K562 (cell line): ENCODE data around the gene GGA2. TPM values are rescaled to one million over a fixed set of nuclear protein-coding genes. Genes with fewer than 3 reads are reported as not detected.

Source experiments
- ATAC-seq: fragments of 200-7000 bp; cut with Tn5 transposase; 3 replicates; pipeline ENCODE4 v1.9.1; 2020; ENCODE audit warnings: moderate library complexity
- BruUV-seq: library from RNA; stranded (reverse); fragments of 400-500 nt; replicated peaks from 2 replicates; lab custom pipeline; 2021; lab: Mats Ljungman, UMichigan
- CTCF ChIA-PET: fragments of 300-600 bp; formaldehyde crosslinking; extraction: SDS; loops from one replicate; lab custom pipeline; 2021; ENCODE audit warnings: low intra/inter-chr PET ratio; lab: Yijun Ruan, JAX
- POLR2A ChIA-PET: fragments of 300-600, 350-650 bp; sonication (Branson Sonifier 250); formaldehyde crosslinking; extraction: SDS; loops from one replicate; lab custom pipeline; 2021; ENCODE audit warnings: antibody characterized with exemption, inconsistent platforms; lab: Yijun Ruan, JAX
- DNase-seq, 4 experiments: peaks; one replicate each; pipeline versions ENCODE4 v3.0.0 to v3.0.0-alpha.2; 2011 to 2018; ENCODE audit warnings: low spot score in 3 of 4, mixed read lengths in 3 of 4; ENCODE audit errors: extremely low read depth in 1 of 4
- FAIRE-seq: peaks from 2 replicates; lab custom pipeline; 2011; peaks lifted over from hg19 to GRCh38; lab: Jason Lieb, UNC
- H2AFZ ChIP-seq: 2 replicates; pipeline ENCODE4 v1.6.0; 2011; ENCODE audit warnings: low read depth, low read length, control low read depth, inconsistent platforms
- H3K27ac ChIP-seq: fragments of 200-600 bp; 3 replicates; pipeline ENCODE4 v1.8.0; 2011; ENCODE audit warnings: low read depth, mild to moderate bottlenecking, control low read depth, inconsistent platforms, low read length, moderate library complexity, mixed read lengths; ENCODE audit errors: extremely low read depth
- H3K27me3 ChIP-seq, 2 experiments: fragments of 300-600 bp in 1 of 2; 2 replicates in 1 of 2; 3 replicates in 1 of 2; pipeline versions ENCODE4 v1.6.0 to v1.8.0; 2011; ENCODE audit warnings: inconsistent platforms in 2 of 2, low read length in 2 of 2, mild to moderate bottlenecking in 1 of 2, mixed read lengths in 1 of 2, moderate library complexity in 1 of 2; ENCODE audit not compliant: control insufficient read depth in 2 of 2, insufficient read depth in 2 of 2
- H3K36me3 ChIP-seq: fragments of 300-600 bp; 3 replicates; pipeline ENCODE4 v1.8.0; 2011; ENCODE audit warnings: mild to moderate bottlenecking, low read length, inconsistent platforms; ENCODE audit not compliant: control insufficient read depth, insufficient read depth
- H3K4me1 ChIP-seq, 2 experiments: fragments of 200-600 bp in 1 of 2; replicated peaks in 1 of 2; 2 replicates in 1 of 2; 3 replicates in 1 of 2; pipeline versions ENCODE4 v1.5.1 to v1.8.0; 2011; ENCODE audit warnings: inconsistent platforms in 2 of 2, low read length in 2 of 2, mild to moderate bottlenecking in 1 of 2, mixed read lengths in 1 of 2, moderate library complexity in 1 of 2; ENCODE audit not compliant: control insufficient read depth in 2 of 2, insufficient read depth in 2 of 2
- H3K4me2 ChIP-seq: 2 replicates; pipeline ENCODE4 v1.6.1; 2011; ENCODE audit warnings: low read length, control low read depth, inconsistent platforms, mixed read lengths; ENCODE audit not compliant: insufficient read depth
- H3K4me3 ChIP-seq: fragments of 200-600 bp; sonication (generic), shearing (Covaris generic); 2 replicates; pipeline ENCODE4 v1.5.1; 2016; ENCODE audit warnings: control low read depth, inconsistent platforms
- H3K79me2 ChIP-seq: fragments of 200-600 bp; 3 replicates; pipeline ENCODE4 v1.8.0; 2011; ENCODE audit warnings: low read length, inconsistent platforms; ENCODE audit not compliant: control insufficient read depth, insufficient read depth
- H3K9ac ChIP-seq, 2 experiments: 2 replicates each; pipeline versions ENCODE4 v1.6.0 to v1.6.1; 2011; ENCODE audit warnings: low read depth in 2 of 2, low read length in 2 of 2, control low read depth in 1 of 2, inconsistent platforms in 1 of 2, mild to moderate bottlenecking in 1 of 2, mixed read lengths in 1 of 2; ENCODE audit not compliant: insufficient read depth in 1 of 2
- H3K9me1 ChIP-seq: one replicate; pipeline ENCODE4 v1.6.0; 2011; ENCODE audit warnings: inconsistent platforms, mild to moderate bottlenecking, low read length, moderate library complexity; ENCODE audit not compliant: control insufficient read depth, insufficient read depth
- H3K9me3 ChIP-seq: replicated peaks from 2 replicates; pipeline ENCODE4 v1.5.1; 2011; ENCODE audit warnings: low read depth, low read length, inconsistent platforms; ENCODE audit not compliant: control insufficient read depth, insufficient read depth
- H4K20me1 ChIP-seq: replicated peaks from 2 replicates; pipeline ENCODE4 v1.6.1; 2011; ENCODE audit warnings: low read length, inconsistent platforms, mixed read lengths; ENCODE audit not compliant: control insufficient read depth, insufficient read depth
- HNRNPLL ChIP-seq: fragments of 200-400 bp; formaldehyde crosslinking; IDR thresholded peaks from 2 replicates; pipeline ENCODE4 v1.6.1; 2017; ENCODE audit warnings: low read length, low read depth, mild to moderate bottlenecking; ENCODE audit not compliant: poor library complexity, severe bottlenecking
- NR1H2 ChIP-seq: sonication (generic); formaldehyde crosslinking; IDR thresholded peaks from 2 replicates; pipeline ENCODE4 v1.4.0; 2020; ENCODE audit warnings: mild to moderate bottlenecking, missing genetic modification reagents
- PRMT5 ChIP-seq: sonication (generic); formaldehyde crosslinking; IDR thresholded peaks from 2 replicates; pipeline ENCODE4 v1.5.0; 2020; ENCODE audit warnings: missing genetic modification reagents
- WGBS: fragments of 100-300 bp; shearing (Covaris generic); methylation state at CpG from one replicate; pipeline ENCODE4 v1.1.6; 2016; ENCODE audit warnings: low coverage, mixed read lengths; ENCODE audit not compliant: insufficient coverage; ENCODE audit errors: missing lambda C conversion rate; 5-methylcytosine and 5-hydroxymethylcytosine counted together
- in situ Hi-C: fragments of 300-500 bp; cut with MboI; formaldehyde crosslinking; loops from 4 replicates; pipeline ENCODE4 v1.15.0; 2018; ENCODE audit warnings: inconsistent platforms, mixed read lengths
- intact Hi-C: fragments of 100-400 bp; cut with micrococcal nuclease; formaldehyde crosslinking; loops from 2 replicates; pipeline ENCODE4 v1.14.2; 2022
- polyA plus RNA-seq, 8 experiments: library from polyadenylated mRNA; depleted of rRNA in 4 of 8; stranded (reverse) in 5 of 8; unstranded in 3 of 8; fragments of >200 nt; fragmentation: Nextera tagmentation in 2 of 8; fragmentation: Illumina TruSeq in 1 of 8; extraction: Ambion mirVana in 2 of 8; extraction: Trizol in 1 of 8; gene quantifications; 2 replicates each; pipeline versions ENCODE4 v1.2.1 to v1.2.3, GENCODE V29; 2011 to 2014; ENCODE audit warnings: inconsistent platforms in 1 of 8, missing spikeins in 1 of 8
- total RNA-seq, 7 experiments: library from RNA; depleted of rRNA in 6 of 7; stranded (reverse); fragments of >200 nt in 6 of 7; fragmentation: Illumina TruSeq in 2 of 7; extraction: Trizol in 2 of 7; gene quantifications; 2 replicates each; pipeline versions ENCODE4 v1.2.1 to v1.2.3, GENCODE V29; 2011 to 2021; ENCODE audit warnings: low replicate concordance in 1 of 7
- TF ChIP-seq, protein P1 (sequence below): fragments of 200-600 bp; sonication (generic); IDR thresholded peaks from one replicate; pipeline ENCODE4 v1.6.1; 2012; ENCODE audit warnings: mild to moderate bottlenecking, low read depth, low read length, inconsistent platforms

Gene GGA2
- total and polyA plus RNA-seq, 9 of the 15 experiments (the other 6 are each of a cell fraction or from before 2014, with no cell fraction given), result 11.9 to 133 (median 66.3) TPM

DNA sequence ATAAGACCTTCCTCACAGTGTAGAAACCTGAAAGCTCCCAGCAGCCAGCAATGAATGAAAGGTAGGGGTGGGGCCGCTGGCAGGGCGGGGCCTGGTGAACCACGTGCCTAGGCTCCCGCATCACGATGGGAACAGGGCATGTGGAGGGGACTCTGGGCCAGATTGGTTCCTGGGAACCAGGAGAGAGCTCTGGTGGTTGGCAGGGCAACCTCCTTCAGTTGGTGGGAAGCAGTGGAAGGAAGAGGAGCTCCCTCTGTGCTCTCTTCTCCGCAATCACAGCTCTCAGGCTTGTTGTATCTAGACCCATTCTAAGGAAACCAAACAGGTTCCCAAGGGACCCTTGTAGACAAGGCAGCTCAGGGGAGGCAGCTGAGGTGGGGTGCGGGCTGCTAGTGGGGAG lies 10.5 kb downstream of the GGA2 start:
- Histone ChIP-seq H3K79me2 (peaks cover 88% of the 10 kb centered on the region), H4K20me1 (peaks cover 48% of the 10 kb centered on the region), H3K4me3 (no peak overlapping the region), H3K27ac (no peak overlapping the region), H3K9me1 (peaks cover 4% of the 10 kb centered on the region), H3K4me1 (peaks cover 20 to 44% of the 10 kb centered on the region in 2 experiments; a peak in 4 of 5 replicates), H3K27me3 (no peaks in the 10 kb centered on the region), H2AFZ (no peak overlapping the region), H3K9me3 (no peaks in the 10 kb centered on the region), H3K36me3 (peaks cover 58% of the 10 kb centered on the region), H3K9ac (peak overlapping the region in 1 of 2 experiments; percentile 53; a peak in 2 of 4 replicates), H3K4me2 (no peak overlapping the region)
- in situ Hi-C loops, result no loop called here
- POLR2A ChIA-PET, result interaction anchor here (0.9 to 2.1 kb wide), 5 partner anchors 8 to 47 kb away, joined by 3 to 11 read pairs (median 3); partner anchors contain the start of genes COG7 and GGA2
- no peak for FAIRE-seq
- DNase-seq, result no peak
- 65% methylated on average over 5 of the region's 7 CpGs for WGBS
- intact Hi-C loops, result no loop called here
- no TSS peak for BruUV-seq
- ATAC-seq, result peak; percentile 33; the same call in 2 of the 3 replicates
- CTCF ChIA-PET, result no interaction called here
- no peak for TF ChIP-seq PRMT5 (CRISPR knock-in tag)
- TF ChIP-seq NR1H2 (CRISPR knock-in tag), result no peak
- TF ChIP-seq, protein P1, sequence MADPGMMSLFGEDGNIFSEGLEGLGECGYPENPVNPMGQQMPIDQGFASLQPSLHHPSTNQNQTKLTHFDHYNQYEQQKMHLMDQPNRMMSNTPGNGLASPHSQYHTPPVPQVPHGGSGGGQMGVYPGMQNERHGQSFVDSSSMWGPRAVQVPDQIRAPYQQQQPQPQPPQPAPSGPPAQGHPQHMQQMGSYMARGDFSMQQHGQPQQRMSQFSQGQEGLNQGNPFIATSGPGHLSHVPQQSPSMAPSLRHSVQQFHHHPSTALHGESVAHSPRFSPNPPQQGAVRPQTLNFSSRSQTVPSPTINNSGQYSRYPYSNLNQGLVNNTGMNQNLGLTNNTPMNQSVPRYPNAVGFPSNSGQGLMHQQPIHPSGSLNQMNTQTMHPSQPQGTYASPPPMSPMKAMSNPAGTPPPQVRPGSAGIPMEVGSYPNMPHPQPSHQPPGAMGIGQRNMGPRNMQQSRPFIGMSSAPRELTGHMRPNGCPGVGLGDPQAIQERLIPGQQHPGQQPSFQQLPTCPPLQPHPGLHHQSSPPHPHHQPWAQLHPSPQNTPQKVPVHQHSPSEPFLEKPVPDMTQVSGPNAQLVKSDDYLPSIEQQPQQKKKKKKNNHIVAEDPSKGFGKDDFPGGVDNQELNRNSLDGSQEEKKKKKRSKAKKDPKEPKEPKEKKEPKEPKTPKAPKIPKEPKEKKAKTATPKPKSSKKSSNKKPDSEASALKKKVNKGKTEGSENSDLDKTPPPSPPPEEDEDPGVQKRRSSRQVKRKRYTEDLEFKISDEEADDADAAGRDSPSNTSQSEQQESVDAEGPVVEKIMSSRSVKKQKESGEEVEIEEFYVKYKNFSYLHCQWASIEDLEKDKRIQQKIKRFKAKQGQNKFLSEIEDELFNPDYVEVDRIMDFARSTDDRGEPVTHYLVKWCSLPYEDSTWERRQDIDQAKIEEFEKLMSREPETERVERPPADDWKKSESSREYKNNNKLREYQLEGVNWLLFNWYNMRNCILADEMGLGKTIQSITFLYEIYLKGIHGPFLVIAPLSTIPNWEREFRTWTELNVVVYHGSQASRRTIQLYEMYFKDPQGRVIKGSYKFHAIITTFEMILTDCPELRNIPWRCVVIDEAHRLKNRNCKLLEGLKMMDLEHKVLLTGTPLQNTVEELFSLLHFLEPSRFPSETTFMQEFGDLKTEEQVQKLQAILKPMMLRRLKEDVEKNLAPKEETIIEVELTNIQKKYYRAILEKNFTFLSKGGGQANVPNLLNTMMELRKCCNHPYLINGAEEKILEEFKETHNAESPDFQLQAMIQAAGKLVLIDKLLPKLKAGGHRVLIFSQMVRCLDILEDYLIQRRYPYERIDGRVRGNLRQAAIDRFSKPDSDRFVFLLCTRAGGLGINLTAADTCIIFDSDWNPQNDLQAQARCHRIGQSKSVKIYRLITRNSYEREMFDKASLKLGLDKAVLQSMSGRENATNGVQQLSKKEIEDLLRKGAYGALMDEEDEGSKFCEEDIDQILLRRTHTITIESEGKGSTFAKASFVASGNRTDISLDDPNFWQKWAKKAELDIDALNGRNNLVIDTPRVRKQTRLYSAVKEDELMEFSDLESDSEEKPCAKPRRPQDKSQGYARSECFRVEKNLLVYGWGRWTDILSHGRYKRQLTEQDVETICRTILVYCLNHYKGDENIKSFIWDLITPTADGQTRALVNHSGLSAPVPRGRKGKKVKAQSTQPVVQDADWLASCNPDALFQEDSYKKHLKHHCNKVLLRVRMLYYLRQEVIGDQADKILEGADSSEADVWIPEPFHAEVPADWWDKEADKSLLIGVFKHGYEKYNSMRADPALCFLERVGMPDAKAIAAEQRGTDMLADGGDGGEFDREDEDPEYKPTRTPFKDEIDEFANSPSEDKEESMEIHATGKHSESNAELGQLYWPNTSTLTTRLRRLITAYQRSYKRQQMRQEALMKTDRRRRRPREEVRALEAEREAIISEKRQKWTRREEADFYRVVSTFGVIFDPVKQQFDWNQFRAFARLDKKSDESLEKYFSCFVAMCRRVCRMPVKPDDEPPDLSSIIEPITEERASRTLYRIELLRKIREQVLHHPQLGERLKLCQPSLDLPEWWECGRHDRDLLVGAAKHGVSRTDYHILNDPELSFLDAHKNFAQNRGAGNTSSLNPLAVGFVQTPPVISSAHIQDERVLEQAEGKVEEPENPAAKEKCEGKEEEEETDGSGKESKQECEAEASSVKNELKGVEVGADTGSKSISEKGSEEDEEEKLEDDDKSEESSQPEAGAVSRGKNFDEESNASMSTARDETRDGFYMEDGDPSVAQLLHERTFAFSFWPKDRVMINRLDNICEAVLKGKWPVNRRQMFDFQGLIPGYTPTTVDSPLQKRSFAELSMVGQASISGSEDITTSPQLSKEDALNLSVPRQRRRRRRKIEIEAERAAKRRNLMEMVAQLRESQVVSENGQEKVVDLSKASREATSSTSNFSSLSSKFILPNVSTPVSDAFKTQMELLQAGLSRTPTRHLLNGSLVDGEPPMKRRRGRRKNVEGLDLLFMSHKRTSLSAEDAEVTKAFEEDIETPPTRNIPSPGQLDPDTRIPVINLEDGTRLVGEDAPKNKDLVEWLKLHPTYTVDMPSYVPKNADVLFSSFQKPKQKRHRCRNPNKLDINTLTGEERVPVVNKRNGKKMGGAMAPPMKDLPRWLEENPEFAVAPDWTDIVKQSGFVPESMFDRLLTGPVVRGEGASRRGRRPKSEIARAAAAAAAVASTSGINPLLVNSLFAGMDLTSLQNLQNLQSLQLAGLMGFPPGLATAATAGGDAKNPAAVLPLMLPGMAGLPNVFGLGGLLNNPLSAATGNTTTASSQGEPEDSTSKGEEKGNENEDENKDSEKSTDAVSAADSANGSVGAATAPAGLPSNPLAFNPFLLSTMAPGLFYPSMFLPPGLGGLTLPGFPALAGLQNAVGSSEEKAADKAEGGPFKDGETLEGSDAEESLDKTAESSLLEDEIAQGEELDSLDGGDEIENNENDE, result no peak
- no peak for TF ChIP-seq HNRNPLL
